ENCODE measurements around the gene KIF21A. TPM values are rescaled to one million over a fixed set of nuclear protein-coding genes. Genes with fewer than 3 reads are reported as not detected.

The KIF21A gene
- total RNA-seq, 1 donor from 2014 or later: 14.5 TPM

- TF ChIP-seq CTCF (conservative IDR thresholded peaks at IDR 0.05; ENCODE audit: low read depth, low read length): no peak
- no peak overlapping the region for H3K4me3 ChIP-seq (ENCODE audit: low read depth, low read length)
- no peak for DNase-seq (ENCODE audit: low read depth)
Measured at GRCh38 chr12:39406262-39406661, 36.7 kb downstream of the KIF21A start.

GRCh38 chr12:39405580-39405979 is 37.3 kb downstream of the KIF21A start:
- no peak for DNase-seq (ENCODE audit: low read depth)

GRCh38 chr12:39404000-39404399 is 38.9 kb downstream of the KIF21A start:
- no peak for DNase-seq (ENCODE audit: low read depth)
- TF ChIP-seq CTCF (conservative IDR thresholded peaks at IDR 0.05; ENCODE audit: low read depth, low read length): no peak
- H3K4me3 ChIP-seq (ENCODE audit: low read depth, low read length): no peak overlapping the region

More at GRCh38 chr12:39405580-39405979, 37.3 kb downstream of the KIF21A start:
- TF ChIP-seq CTCF (conservative IDR thresholded peaks at IDR 0.05; ENCODE audit: low read depth, low read length): no peak
- no peak overlapping the region for H3K4me3 ChIP-seq (ENCODE audit: low read depth, low read length)

GRCh38 chr12:39403376-39403775 is 39.5 kb downstream of the KIF21A start:
- no peak for TF ChIP-seq CTCF (conservative IDR thresholded peaks at IDR 0.05; ENCODE audit: low read depth, low read length)
- no peak for DNase-seq (ENCODE audit: low read depth)
- no peak overlapping the region for H3K4me3 ChIP-seq (ENCODE audit: low read depth, low read length)

GRCh38 chr12:39402922-39403321 is 40.0 kb downstream of the KIF21A start:
- no peak overlapping the region for H3K4me3 ChIP-seq (ENCODE audit: low read depth, low read length)
- DNase-seq (ENCODE audit: low read depth): no peak
- no peak for TF ChIP-seq CTCF (conservative IDR thresholded peaks at IDR 0.05; ENCODE audit: low read depth, low read length)

- DNase-seq (ENCODE audit: low read depth): no peak
- no peak for TF ChIP-seq CTCF (conservative IDR thresholded peaks at IDR 0.05; ENCODE audit: low read depth, low read length)
- H3K4me3 ChIP-seq (ENCODE audit: low read depth, low read length): no peak overlapping the region
Measured at GRCh38 chr12:39401459-39401858, 41.5 kb downstream of the KIF21A start.

- no peak overlapping the region for H3K4me3 ChIP-seq (ENCODE audit: low read depth, low read length)
- no peak for DNase-seq (ENCODE audit: low read depth)
- no peak for TF ChIP-seq CTCF (conservative IDR thresholded peaks at IDR 0.05; ENCODE audit: low read depth, low read length)
Measured at GRCh38 chr12:39395866-39396265, 47.1 kb downstream of the KIF21A start.

All from epithelial cell of proximal tubule (primary cell).